Gastroesophageal sphincter (tissue), 3 donors: Measurements from ENCODE around the gene PLS3.

Source experiments
- CTCF ChIP-seq, 4 experiments: fragments of 200-600 bp in 2 of 4; fragments of 450-650 bp in 2 of 4; sonication (generic) in 1 of 4; IDR thresholded peaks; one replicate each; pipeline ENCODE4 v1.5.1; 2017 to 2019; ENCODE audit warnings: antibody characterized with exemption in 4 of 4, mild to moderate bottlenecking in 2 of 4, moderate library complexity in 2 of 4
- EP300 ChIP-seq: sonication (generic); formaldehyde crosslinking; IDR thresholded peaks from one replicate; pipeline ENCODE4 v1.6.1; 2017; ENCODE audit warnings: antibody characterized with exemption, mild to moderate bottlenecking
- POLR2A ChIP-seq, 2 donors: fragments of 450-650 bp; IDR thresholded peaks; one replicate each; pipeline ENCODE4 v1.6.1; 2017; ENCODE audit warnings: antibody characterized with exemption in 2 of 2, mild to moderate bottlenecking in 2 of 2, moderate library complexity in 1 of 2
- POLR2AphosphoS5 ChIP-seq: sonication (generic); formaldehyde crosslinking; IDR thresholded peaks from one replicate; pipeline ENCODE4 v1.6.1; 2017; ENCODE audit warnings: antibody characterized with exemption

GRCh38 chrX:115573185-115573584 is 12.2 kb downstream of the PLS3 start:
- TF ChIP-seq CTCF (IDR thresholded peaks at IDR 0.05) (no peak), POLR2A (IDR thresholded peaks at IDR 0.05) (no peak), POLR2AphosphoS5 (no peak), EP300 (no peak)
